ENCODE results near the gene CASZ1. TPM values are rescaled to one million over a fixed set of nuclear protein-coding genes. Genes with fewer than 3 reads are reported as not detected.

Gene CASZ1
- total and polyA plus RNA-seq, 8 donors, result 6.0 to 166 (median 39.8) TPM

GRCh38 chr1:10662090-10662688 lies 134.3 kb downstream of the CASZ1 start:
- no peaks in the 10 kb centered on the region for H3K27me3 ChIP-seq
- 92 to 98% (median 96%) methylated on average over 8 of the region's 8 CpGs for WGBS, 5 donors
- H3K36me3 ChIP-seq, result peaks cover 34 to 54% (median 51%) of the 10 kb centered on the region in 4 donors
- no peak overlapping the region for H3K4me3 ChIP-seq
- DNase-seq, result no peak
- intact Hi-C loops (cut with DNase I; ENCODE audit: low total_unique reads), result no loop called here
- peak overlapping the region in 1 of 5 donors; percentile 97 for H3K27ac ChIP-seq
- TF ChIP-seq POLR2A (IDR thresholded peaks at IDR 0.05) (no peak), CTCF (IDR thresholded peaks at IDR 0.05) (no peak), EP300 (IDR thresholded peaks at IDR 0.05) (no peak), POLR2AphosphoS5 (IDR thresholded peaks at IDR 0.05) (no peak)
- no peaks in the 10 kb centered on the region for H3K9me3 ChIP-seq
- H3K4me1 ChIP-seq, result peaks cover 42 to 80% (median 57%) of the 10 kb centered on the region in 4 donors

- intact Hi-C loops (cut with DNase I; ENCODE audit: low total_unique reads), result no loop called here
- peaks cover 34 to 61% (median 59%) of the 10 kb centered on the region in 4 donors for H3K36me3 ChIP-seq
- 83 to 95% (median 91%) methylated on average over 5 of the region's 5 CpGs for WGBS, 5 donors
Measured at GRCh38 chr1:10661453-10661852, 135.0 kb downstream of the CASZ1 start.

GRCh38 chr1:10659646-10660540 lies 136.6 kb downstream of the CASZ1 start:
- Histone ChIP-seq H3K27ac (peak overlapping the region in 3 of 5 donors; percentile 31 to 78 (median 39)), H3K36me3 (peaks cover 34 to 72% (median 69%) of the 10 kb centered on the region in 4 donors), H3K9me3 (no peaks in the 10 kb centered on the region), H3K27me3 (no peaks in the 10 kb centered on the region), H3K4me1 (peaks cover 22 to 79% (median 51%) of the 10 kb centered on the region in 4 donors), H3K4me3 (no peak overlapping the region)
- intact Hi-C loops (cut with DNase I; ENCODE audit: low total_unique reads), result no loop called here
- WGBS, 5 donors, result 82 to 94% (median 86%) methylated on average over 29 to 52 of the region's 52 CpGs
- no peak for TF ChIP-seq POLR2A (IDR thresholded peaks at IDR 0.05)
- no peak for TF ChIP-seq CTCF (IDR thresholded peaks at IDR 0.05)
- TF ChIP-seq EP300 (IDR thresholded peaks at IDR 0.05), result no peak
- TF ChIP-seq POLR2AphosphoS5 (IDR thresholded peaks at IDR 0.05), result no peak
- no peak for DNase-seq

More at GRCh38 chr1:10661453-10661852, 135.0 kb downstream of the CASZ1 start:
- Histone ChIP-seq H3K4me1 (peaks cover 35 to 80% (median 55%) of the 10 kb centered on the region in 4 donors), H3K27me3 (no peaks in the 10 kb centered on the region), H3K4me3 (no peak overlapping the region), H3K27ac (peak overlapping the region in 1 of 5 donors; percentile 78), H3K9me3 (no peaks in the 10 kb centered on the region)
- no peak for DNase-seq
- TF ChIP-seq POLR2AphosphoS5 (IDR thresholded peaks at IDR 0.05) (no peak), POLR2A (IDR thresholded peaks at IDR 0.05) (no peak)

GRCh38 chr1:10659218-10659617 lies 137.2 kb downstream of the CASZ1 start:
- WGBS, 5 donors, result 90 to 95% (median 94%) methylated on average over 18 of the region's 18 CpGs
- intact Hi-C loops (cut with DNase I; ENCODE audit: low total_unique reads), result no loop called here
- TF ChIP-seq EP300 (IDR thresholded peaks at IDR 0.05) (no peak), POLR2A (IDR thresholded peaks at IDR 0.05) (no peak), CTCF (IDR thresholded peaks at IDR 0.05) (no peak), POLR2AphosphoS5 (IDR thresholded peaks at IDR 0.05) (no peak)
- DNase-seq, result no peak
- Histone ChIP-seq H3K4me3 (no peak overlapping the region), H3K36me3 (peaks cover 34 to 72% (median 69%) of the 10 kb centered on the region in 4 donors), H3K4me1 (peaks cover 16 to 79% (median 49%) of the 10 kb centered on the region in 4 donors), H3K9me3 (no peaks in the 10 kb centered on the region), H3K27ac (peak overlapping the region in 4 of 5 donors; percentile 31 to 78 (median 59)), H3K27me3 (no peaks in the 10 kb centered on the region)

All from stomach (tissue), 9 donors.